MCF 10A (cell line): ENCODE results near the gene IMMP2L. TPM values are rescaled to one million over a fixed set of nuclear protein-coding genes. Genes with fewer than 3 reads are reported as not detected.

Source experiments
- BruUV-seq: library from RNA; stranded (reverse); fragments of 400-500 nt; replicated peaks from 2 replicates; lab custom pipeline; 2021; lab: Mats Ljungman, UMichigan
- CTCF ChIA-PET: fragments of 300-600 bp; sonication (Branson Sonifier 250); formaldehyde crosslinking; extraction: SDS; loops from one replicate; lab custom pipeline; 2021; ENCODE audit warnings: antibody characterized with exemption, inconsistent platforms; lab: Yijun Ruan, JAX
- POLR2A ChIA-PET: fragments of 300-600, 350-650 bp; sonication (Branson Sonifier 250); formaldehyde crosslinking; extraction: SDS; loops from one replicate; lab custom pipeline; 2020; ENCODE audit warnings: antibody characterized with exemption, inconsistent platforms; lab: Yijun Ruan, JAX
- DNase-seq: peaks from one replicate; pipeline ENCODE4 v3.0.0-alpha.2; 2018; ENCODE audit not compliant: unreplicated experiment
- H3K27ac Mint-ChIP-seq: one replicate; pipeline ENCODE4 v1.8.0; 2022; ENCODE audit warnings: mild to moderate bottlenecking, low read depth, mixed read lengths; ENCODE audit not compliant: unreplicated experiment
- H3K27me3 Mint-ChIP-seq: one replicate; pipeline ENCODE4 v1.8.0; 2022; ENCODE audit warnings: mixed read lengths; ENCODE audit not compliant: insufficient read depth, unreplicated experiment
- H3K36me3 Mint-ChIP-seq: one replicate; pipeline ENCODE4 v1.8.0; 2022; ENCODE audit warnings: mild to moderate bottlenecking, moderate library complexity, mixed read lengths; ENCODE audit not compliant: insufficient read depth, unreplicated experiment
- H3K4me1 Mint-ChIP-seq: one replicate; pipeline ENCODE4 v1.8.0; 2022; ENCODE audit warnings: mixed read lengths; ENCODE audit not compliant: insufficient read depth, unreplicated experiment
- H3K4me3 Mint-ChIP-seq: one replicate; pipeline ENCODE4 v1.8.0; 2022; ENCODE audit warnings: mild to moderate bottlenecking, moderate library complexity, mixed read lengths; ENCODE audit not compliant: unreplicated experiment
- H3K9me3 Mint-ChIP-seq: one replicate; pipeline ENCODE4 v1.8.0; 2022; ENCODE audit warnings: mixed read lengths; ENCODE audit not compliant: unreplicated experiment
- CTCF ChIP-seq: fragments of 200-600 bp; IDR thresholded peaks from one replicate; pipeline ENCODE4 v1.8.0; 2022; ENCODE audit warnings: antibody characterized with exemption, mild to moderate bottlenecking; ENCODE audit not compliant: unreplicated experiment
- intact Hi-C: fragments of 100-400 bp; cut with micrococcal nuclease; formaldehyde crosslinking; loops from 2 replicates; pipeline ENCODE4 v1.14.1; 2022
- total RNA-seq: library from RNA; stranded (reverse); gene quantifications from 2 replicates; pipeline ENCODE4 v1.2.3, GENCODE V29; 2022

The IMMP2L gene
- total RNA-seq, 1 experiment from 2014 or later: 23.7 TPM

- H3K36me3 Mint-ChIP-seq: no peaks in the 10 kb centered on the region
- H3K4me3 Mint-ChIP-seq: no peak overlapping the region
- H3K4me1 Mint-ChIP-seq: no peaks in the 10 kb centered on the region
- H3K27ac Mint-ChIP-seq: no peak overlapping the region
- no peaks in the 10 kb centered on the region for H3K9me3 Mint-ChIP-seq
- POLR2A ChIA-PET: no interaction called here
- intact Hi-C loops: no loop called here
- TF ChIP-seq CTCF: no peak
- no peaks in the 10 kb centered on the region for H3K27me3 Mint-ChIP-seq
- BruUV-seq: no TSS peak
- CTCF ChIA-PET: no interaction called here
- DNase-seq: no peak
Observed at GRCh38 chr7:110779339-110779738, 783.0 kb downstream of the IMMP2L start.

GRCh38 chr7:110775046-110775445 is 787.2 kb downstream of the IMMP2L start:
- no peaks in the 10 kb centered on the region for H3K27me3 Mint-ChIP-seq
- ChIA-PET POLR2A (no interaction called here), CTCF (no interaction called here)
- TF ChIP-seq CTCF: no peak
- H3K27ac Mint-ChIP-seq: no peak overlapping the region
- DNase-seq: no peak
- H3K4me3 Mint-ChIP-seq: no peak overlapping the region
- intact Hi-C loops: no loop called here
- no TSS peak for BruUV-seq
- H3K4me1 Mint-ChIP-seq: no peaks in the 10 kb centered on the region
- H3K36me3 Mint-ChIP-seq: no peaks in the 10 kb centered on the region
- H3K9me3 Mint-ChIP-seq: no peaks in the 10 kb centered on the region

GRCh38 chr7:110774071-110774470 is 788.2 kb downstream of the IMMP2L start:
- BruUV-seq: no TSS peak
- Mint-ChIP-seq H3K36me3 (no peaks in the 10 kb centered on the region), H3K27ac (no peak overlapping the region), H3K4me3 (no peak overlapping the region), H3K9me3 (no peaks in the 10 kb centered on the region), H3K4me1 (no peaks in the 10 kb centered on the region), H3K27me3 (no peaks in the 10 kb centered on the region)
- ChIA-PET POLR2A (no interaction called here), CTCF (no interaction called here)
- intact Hi-C loops: no loop called here
- DNase-seq: no peak
- no peak for TF ChIP-seq CTCF

GRCh38 chr7:110772615-110773014 is 789.7 kb downstream of the IMMP2L start:
- no peak overlapping the region for H3K27ac Mint-ChIP-seq
- H3K4me1 Mint-ChIP-seq: no peaks in the 10 kb centered on the region
- intact Hi-C loops: no loop called here
- no peaks in the 10 kb centered on the region for H3K36me3 Mint-ChIP-seq
- ChIA-PET POLR2A (no interaction called here), CTCF (interaction anchor here (0.8 kb wide), 1 partner anchor 19 kb away, joined by 3 read pairs; no protein-coding TSS in a partner anchor)
- BruUV-seq: no TSS peak
- H3K4me3 Mint-ChIP-seq: no peak overlapping the region
- no peaks in the 10 kb centered on the region for H3K27me3 Mint-ChIP-seq
- no peak for DNase-seq
- no peaks in the 10 kb centered on the region for H3K9me3 Mint-ChIP-seq
- no peak for TF ChIP-seq CTCF
